Measurements from ENCODE around the gene ITCH.

- no peak for TF ChIP-seq TAF1 (IDR thresholded peaks at IDR 0.05; ENCODE audit: low read depth)
- no peak for TF ChIP-seq EP300 (conservative IDR thresholded peaks at IDR 0.05; ENCODE audit: poor library complexity, severe bottlenecking)
These were observed 86.9 kb downstream of the ITCH start for GRCh38 chr20:34449674-34450592.

Data from neural cell (in vitro differentiated cells).